ENCODE measurements around the gene SNX33.

Gene SNX33

DNA sequence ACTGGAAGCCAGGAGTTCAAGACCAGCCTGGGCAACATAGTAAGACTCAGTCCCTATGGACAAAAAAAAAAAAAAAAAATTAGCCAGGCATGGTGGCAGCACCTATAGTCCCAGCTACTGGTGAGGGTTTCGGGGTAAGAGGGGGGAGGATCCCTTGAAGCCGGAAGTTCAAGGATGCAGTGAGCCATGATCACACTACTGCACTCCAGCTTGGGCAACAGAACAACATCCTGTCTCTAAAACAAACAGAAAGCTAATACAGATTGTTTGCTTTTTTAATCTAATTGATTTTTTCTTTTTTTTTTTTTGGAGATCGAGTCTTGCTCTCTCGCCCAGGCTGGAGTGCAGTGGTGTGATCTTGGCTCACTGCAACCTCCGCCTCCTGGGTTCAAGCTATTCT lies 6.1 kb upstream of the SNX33 start:
- DNase-seq: no peak

DNA sequence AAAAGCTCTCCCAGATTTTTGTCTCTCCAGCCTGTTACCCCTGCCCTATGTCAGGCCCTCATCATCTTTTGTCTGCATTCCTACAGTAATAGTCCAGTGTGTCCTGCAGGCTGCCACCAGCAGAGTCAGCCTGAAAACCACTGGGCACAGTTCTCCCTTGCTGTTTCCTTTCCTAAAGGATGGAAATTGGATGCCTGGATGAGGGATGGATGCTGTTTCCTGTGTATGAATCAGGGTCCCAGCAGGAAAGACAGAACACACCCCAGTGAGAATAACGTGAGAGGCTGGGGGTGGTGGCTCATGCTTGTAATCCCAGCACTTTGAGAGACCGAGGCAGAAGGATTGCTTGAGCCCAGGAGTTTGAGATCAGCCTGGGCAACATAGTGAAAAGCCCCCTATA lies 3.3 kb upstream of the SNX33 start:
- no peak for DNase-seq

DNA sequence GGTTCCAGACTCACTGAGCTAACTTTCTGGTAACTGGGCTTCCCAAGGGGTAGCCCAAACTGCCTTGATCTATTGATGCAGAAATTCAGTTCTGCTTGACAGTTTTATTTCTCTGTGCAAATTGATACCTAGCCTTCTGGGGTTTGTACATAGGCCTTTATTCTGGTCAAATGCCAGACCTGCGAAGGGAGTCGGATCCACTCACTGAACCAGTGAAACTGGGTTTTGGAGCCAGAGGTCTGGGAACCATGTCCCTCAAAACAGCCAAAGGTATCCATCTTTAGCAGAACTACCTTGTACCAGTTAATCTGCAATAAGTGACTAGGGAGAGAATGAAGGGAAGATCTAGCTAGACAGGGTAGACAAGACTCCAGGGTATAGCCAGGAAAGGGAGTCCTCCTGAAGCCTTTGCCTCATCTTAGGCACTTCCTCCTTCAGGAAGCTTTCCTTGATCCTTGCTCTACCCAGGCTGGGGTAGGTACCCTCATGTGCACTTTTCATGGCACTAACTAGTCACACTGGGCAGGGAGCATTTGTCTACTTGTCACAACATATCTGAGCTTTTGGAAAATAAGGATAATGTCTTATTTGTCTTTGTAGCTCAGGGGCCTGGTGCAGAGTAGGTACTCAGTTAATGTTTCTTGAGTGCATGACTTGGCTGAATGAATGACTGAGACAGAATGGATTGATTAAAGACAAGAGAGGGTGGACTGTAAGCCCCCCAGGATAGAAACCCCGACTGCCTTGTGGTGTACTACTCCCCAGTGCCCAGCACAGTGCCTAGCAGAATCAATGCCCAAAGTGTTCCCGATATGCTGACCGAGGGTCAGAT lies 1.4 kb upstream of the SNX33 start:
- no peak for DNase-seq

DNA sequence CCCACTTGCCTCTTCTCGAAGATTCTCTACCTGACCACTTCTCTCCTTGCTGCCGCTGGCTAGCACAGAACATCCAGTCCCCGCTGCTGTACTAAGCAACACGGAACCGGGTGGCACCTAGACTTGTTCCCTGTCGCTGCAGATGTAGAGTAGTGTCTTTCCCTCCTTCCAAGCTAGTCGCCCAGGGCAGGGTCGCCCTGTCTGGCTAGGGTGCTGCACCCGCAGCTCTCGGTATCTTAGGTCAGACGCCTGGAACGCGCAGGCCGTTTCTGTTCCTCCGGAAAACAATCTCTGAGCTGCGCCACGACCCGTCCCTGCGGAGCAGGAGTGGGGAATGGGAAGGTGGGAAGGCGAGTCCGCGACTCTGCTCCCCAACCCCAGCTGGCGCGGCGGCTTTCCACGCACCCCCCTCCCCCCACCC lies 758 bp upstream of the SNX33 start:
- no peak for DNase-seq

DNA sequence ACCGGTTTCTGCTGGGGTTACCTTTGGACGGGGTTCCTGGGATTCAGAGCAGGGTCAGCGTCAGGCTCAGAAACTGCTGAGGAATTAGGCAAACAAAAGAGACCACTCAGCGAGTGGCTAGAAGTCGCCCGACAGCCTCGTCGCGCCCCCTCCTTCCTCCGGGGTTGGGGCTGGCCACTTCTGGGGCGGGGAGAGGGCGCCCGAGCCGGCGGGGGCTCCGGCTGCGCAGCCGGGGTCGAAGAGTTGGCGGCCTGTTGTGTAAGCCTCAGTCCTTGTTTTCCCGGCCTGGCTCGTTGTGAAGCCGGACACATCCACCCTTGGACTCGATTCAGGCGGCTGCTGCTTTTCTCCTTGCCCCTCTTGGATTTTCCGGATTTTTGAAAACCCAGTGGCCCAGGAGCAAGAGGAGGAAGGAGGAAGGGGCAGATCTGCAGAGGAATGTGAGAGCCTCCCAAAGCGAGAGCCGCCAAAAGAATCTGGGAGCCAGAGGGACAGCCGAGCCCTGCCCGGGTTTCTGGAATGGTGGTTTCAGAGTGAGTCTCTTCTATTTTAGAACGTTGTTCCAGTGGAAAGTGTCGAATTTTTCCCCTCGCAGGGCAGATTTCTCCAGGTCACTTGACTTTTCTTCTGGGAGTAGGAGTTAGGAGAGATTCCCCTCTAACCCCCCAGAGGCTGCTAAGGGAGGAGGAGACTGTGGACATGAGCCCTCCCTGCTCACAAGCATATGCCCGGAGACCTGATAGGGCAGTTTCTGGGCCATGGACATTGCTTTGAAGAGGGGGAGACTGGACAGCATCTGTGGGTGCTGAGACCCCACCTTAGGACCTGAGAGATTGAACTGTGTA lies 666 bp downstream of the SNX33 start:
- DNase-seq: no peak

DNA sequence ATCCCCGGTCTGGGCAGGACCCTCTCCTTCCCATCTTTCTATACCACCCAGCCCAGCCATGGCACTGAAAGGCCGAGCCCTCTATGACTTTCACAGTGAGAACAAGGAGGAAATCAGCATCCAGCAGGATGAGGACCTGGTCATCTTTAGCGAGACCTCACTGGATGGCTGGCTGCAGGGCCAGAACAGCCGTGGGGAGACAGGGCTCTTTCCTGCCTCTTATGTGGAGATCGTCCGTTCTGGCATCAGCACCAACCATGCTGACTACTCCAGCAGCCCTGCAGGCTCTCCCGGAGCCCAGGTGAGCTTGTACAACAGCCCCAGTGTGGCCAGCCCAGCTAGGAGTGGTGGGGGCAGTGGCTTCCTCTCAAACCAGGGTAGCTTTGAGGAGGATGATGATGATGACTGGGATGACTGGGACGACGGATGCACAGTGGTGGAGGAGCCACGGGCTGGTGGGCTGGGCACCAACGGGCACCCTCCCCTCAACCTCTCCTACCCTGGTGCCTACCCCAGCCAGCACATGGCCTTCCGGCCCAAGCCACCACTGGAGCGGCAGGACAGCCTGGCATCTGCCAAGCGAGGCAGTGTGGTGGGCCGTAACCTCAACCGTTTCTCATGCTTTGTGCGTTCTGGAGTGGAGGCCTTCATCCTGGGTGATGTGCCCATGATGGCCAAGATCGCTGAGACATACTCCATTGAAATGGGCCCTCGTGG lies 1.5 kb downstream of the SNX33 start:
- no peak for DNase-seq

DNA sequence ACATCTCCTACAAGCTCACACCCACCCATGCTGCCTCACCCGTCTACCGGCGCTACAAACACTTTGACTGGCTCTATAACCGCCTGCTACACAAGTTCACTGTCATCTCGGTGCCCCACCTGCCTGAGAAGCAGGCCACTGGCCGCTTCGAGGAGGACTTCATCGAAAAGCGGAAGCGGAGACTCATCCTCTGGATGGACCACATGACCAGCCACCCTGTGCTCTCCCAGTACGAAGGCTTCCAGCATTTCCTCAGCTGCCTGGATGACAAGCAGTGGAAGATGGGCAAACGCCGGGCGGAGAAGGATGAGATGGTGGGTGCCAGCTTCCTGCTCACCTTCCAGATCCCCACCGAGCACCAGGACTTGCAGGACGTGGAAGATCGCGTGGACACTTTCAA lies 2.1 kb downstream of the SNX33 start:
- DNase-seq: no peak

DNA sequence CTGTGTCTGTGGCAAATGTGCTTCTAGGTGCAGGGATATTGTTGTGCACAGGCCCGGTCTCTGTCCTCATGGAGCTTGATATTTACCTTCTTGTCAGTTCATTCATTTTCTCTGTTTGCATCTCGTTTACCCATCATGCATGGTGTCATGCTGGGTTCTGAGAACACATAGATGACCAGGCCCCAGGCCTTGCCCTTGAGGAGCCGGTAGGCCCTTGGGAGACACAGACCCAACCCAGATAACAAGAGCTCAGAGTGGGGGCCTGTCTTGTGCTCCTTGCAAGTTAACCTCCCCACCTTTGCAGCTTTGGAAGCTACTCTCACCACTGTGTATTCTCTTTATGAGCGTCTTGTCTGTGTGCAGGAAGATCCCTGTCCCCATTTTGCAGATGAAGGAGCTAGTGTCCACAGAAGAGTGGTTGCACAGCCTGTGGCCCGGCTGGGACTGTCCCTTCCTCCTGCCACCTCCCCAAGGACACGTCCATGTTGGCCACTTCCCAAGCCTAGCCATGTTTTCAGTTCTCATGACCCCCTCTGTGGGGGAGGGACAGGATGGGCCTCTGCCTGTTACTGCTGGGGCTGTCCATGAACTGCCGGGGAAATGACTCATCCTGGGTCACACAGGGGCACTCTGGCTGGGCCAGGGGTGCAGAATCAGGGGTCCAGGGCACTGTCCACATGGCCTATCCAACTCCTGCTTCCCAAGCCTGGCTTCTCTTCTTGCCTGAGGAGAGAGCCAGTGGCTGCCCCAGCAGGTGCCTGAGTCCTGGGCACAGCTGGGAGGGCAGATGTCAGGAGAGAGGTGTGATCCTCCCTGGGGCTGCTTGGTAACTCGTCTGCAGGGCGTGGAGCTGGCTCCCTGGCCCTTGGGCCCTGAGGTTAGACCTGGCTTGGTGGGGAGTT lies 3.4 kb downstream of the SNX33 start:
- no peak for DNase-seq

DNA sequence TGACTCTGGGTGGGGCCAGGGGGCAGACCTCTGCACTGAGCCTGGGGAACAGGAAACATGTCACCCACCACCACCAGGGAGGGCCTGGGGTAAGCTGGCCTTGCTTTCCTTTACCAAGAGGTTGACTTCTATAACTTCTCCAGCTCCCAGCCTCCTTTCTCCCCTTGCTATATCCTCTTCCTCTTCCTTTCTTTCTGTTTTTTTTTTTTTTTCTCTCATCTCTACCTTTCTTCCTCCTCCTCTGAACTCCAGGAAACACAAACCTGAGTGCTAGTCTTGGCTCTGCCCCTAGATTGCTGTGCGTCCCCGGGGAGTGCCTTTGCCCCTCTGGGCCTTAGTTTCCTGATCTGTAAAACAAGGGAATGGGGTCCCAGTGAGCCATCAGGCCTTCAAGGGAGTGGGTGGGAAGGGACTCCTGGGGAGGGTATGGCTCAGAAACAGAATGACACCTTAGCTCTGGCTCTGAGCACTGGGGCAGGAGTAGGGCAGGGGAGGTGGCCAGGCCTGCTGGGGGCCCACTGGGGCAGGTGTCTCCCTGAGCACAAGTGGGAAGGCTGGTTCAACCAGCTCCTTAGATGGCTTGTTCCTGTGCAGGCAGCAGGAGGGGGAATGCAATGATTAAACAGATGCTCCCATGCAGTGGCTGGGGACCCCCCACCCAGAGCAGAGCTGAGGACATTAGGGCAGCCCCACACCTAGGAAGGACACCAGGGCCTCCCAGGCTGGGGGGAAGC lies 4.3 kb downstream of the SNX33 start:
- no peak for DNase-seq

DNA sequence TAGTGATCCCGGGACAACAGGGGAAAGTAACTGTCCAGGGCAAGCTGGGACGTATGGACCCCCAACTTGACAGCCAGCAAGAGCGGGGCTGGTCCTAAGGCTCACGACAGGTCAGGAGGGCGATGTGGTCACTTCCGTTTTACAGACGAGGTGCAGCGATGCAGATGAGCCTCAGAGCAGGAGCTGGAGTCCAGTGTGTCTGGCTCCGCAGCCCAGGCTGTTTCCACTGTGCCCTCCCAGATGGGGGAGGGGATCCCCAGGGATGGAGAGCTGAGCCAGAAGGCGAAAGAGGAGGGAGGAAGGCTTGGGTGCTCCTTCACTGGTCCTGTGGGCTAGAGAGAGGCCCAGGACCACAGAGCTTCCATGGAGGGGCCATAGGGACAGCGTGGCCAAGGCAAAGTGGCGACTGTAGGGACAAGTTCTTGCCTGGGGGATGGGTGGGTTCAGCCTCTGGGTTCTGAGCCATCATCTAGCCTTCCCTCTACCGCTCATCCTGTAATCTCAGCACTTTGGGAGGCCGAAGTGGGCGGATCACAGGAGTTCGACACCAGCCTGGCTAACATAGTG lies 5.7 kb downstream of the SNX33 start:
- no peak for DNase-seq

DNA sequence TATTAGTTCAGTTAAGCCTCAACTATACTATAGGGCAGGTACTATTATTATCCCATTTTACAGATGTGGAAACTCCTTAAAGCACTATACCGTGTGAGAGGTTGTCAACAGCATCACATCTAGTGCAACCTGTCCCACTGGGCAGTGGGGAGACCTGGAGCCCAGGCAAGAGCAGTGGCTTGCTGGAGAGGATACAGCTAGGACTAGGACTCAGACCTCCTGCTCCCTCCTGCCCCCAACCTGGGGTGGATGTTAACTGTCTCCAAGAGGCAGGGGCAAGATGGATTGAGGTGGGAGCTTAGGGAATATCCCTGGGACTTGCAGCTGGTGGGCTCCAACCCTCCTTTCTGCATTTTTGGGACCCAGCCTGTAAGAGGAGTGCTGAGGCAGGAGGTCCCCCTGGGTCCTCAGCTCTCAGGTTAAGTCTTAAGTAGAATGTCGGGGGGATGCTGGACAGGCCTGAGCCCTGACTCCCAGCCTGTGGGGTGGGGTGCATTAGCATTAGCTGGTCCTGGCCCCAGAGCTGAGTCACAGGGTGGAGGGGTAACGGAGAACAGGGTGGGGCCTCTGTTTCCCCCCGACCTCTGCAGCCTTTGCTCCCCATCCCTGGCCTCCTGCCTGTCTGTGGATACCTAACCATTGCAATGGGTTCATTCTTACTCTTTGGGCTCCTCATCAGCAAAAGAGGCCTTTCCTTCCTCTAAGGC lies 6.6 kb downstream of the SNX33 start:
- DNase-seq: no peak

DNA sequence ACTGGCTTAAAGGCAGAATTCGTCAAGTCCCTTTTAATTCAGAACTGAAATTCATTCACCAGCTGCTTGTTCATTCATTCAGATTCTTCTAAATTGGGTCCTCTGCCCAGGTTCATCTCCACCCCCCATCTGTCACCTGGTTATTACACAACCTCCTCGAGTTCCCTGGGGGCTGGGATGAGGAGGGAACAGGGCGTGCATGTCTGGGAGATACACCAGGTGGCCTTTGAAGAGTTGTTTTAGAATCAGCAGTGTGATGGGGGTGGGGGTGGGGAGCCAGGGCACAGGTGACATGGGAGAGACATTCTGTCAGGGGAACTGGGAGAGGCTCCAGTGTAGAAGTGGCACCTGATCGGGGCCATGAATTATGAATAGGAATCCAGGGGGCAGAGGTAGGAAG lies 8.2 kb downstream of the SNX33 start:
- DNase-seq: no peak

DNA sequence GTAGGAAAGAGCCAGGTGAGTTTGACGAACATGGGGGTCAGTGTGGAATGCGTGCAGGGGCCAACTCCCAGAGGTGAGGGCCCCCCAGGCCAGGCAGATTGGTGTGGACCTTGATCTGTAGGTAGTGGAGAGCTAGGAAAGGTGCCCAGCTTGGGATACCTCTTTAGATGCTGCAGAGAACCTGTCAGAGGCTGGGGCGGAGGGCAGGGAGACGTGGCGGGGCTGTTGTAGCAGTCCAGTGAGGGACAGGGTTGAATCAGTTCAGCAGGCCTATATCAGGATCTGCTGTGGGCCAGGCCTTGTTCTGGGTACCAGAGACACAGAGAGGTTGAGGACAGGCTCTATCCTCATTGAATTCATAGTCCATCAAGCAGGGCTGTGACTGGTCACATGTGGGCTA lies 8.6 kb downstream of the SNX33 start:
- no peak for DNase-seq

DNA sequence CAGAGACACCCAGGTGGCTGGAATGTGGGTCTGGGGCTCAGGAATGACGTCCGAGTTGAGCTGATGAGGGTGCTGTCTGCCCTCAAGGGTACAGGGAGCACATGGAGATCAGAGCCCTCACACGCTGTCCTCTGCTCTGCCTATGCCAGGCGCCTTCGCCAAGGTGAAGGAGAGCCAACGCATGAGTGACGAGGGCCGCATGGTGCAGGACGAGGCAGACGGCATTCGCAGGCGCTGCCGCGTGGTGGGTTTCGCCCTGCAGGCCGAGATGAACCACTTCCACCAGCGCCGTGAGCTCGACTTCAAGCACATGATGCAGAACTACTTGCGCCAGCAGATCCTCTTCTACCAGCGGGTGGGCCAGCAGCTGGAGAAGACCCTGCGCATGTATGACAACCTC lies 9.1 kb downstream of the SNX33 start:
- no peak for DNase-seq

DNA sequence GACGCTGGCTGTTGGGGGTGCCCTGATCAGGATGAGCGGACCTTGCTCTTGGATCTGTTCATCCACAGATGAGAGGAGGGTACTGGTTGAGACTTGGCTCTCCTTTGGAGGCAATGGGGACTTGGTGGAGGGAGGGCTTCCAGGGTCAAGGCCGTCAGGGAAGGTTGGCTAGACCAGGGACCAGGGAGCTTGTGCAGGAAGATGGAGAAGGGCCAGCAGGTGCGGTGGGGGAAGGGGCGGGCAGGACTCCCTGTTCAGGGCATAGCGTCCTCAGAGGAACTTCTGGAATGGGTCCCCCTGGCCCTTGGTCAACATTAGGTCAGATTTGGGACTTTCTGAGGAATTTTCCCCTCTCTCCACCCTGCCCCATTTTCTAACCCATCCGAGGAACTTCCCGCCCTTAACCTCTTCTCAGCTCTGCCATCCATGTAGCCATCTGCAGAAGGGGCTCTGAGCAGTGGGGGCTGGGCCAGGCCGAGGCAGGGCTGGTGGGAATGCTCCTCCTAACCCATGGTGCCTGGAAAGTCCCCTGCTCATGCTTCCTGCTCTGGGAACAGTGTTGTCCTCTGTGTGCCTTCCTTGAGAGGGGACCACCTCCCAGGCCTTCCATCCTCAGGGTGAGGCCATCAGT lies 11.5 kb downstream of the SNX33 start:
- no peak for DNase-seq

DNA sequence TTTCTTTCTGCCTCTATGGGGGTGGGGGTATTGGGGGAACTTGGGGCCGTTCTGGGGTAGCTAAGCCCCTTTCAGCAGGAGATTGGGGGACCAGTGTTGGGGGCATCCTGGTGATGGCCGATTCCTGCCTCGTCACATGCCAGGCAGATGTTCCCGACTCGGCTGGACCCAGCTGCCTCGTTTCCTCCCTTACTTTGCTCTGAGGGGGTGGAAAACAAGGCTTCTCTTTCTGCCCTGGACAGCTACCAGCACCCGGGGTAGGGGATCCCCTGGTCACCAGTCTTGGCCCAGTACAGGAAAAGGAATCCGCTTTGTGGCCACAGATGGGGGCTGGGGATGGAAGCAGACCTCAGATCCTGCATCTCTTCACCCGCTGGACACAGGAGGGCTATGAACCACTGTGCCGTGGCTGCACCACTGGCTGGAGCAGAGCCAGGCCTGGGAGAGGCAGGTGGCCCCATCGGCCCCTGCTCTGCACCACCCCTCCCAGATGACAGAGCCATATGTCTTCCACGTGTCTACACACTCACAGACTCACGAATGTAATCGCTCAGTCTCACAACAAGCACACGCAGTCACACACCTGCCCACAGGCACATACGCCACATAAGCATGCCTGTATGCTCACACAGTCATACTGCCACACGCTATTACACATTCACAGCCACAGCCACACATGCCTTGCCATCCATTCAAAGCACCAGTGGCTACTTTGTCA lies 12.4 kb downstream of the SNX33 start:
- no peak for DNase-seq

DNA sequence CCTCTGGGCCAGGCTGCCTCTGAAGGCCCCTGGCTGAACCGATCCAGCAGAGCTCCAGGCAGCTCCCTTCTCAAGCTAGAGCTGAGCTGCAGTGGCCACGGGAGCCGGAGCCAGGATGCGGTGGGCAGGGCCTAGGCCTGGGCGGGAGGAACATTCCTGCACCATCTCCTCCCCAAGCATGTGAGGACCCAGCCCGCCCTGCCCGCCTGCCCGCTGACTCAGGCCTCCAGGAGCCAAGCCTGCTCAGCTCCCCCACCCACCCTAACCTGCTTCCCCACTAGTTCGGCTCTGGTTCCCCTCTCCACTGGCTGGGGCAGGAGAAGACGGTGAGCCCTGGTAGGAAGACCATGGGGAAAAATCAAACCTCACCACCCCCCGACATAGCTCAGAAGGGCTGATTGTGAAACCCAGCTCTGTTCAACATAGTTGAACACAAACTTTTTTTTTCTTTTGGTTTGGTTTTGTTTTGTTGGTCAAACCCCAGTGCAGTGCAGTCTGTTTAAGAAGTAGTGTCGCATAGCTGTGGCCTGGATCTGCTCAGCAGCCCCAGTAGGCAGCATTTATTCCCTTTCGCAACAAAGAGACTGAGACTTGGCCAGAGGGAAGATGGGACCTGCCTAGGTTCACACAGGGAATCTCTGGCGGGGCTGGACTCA lies 13.5 kb downstream of the SNX33 start:
- DNase-seq: no peak

DNA sequence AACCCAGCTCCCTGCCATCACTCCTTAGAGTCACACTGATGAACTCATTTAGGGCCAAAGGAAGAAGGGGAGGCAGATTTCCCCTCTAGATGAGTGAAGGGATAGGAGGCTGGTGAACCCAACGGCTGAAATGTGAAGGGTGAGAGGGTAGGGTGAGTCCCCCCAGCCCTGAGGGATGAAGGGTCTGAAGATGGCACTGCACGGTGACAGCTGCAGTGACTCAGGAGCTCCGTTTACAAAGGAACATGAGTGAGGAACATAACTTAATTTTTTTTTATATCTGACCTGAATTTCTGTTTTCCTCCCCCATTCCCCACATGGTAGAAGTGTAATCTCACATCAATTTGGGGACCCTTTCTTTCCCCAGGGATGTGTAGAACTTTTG lies 14.0 kb downstream of the SNX33 start:
- DNase-seq: no peak
